ENCODE measurements around the gene PSTPIP2.
A peak's percentile ranks its signal among the peaks of the same experiment; 100 is the strongest.
"Not testable (repeated sequence)": the region's sequence is repeated elsewhere in the genome, so short reads cannot be mapped to it uniquely, and the experiment has no call there.

The PSTPIP2 gene
- 21.5 to 23.6 (median 22.4) reads per million in 4 donors for total RNA-seq

- DNase-seq = peak; percentile 29 to 64 (median 52)
Measured at GRCh38 chr18:46071653-46072375, at the start of gene PSTPIP2. PSTPIP2 (minus strand) TSS chr18:46072260; CDS start chr18:46072188, 72 bp downstream.

DNA sequence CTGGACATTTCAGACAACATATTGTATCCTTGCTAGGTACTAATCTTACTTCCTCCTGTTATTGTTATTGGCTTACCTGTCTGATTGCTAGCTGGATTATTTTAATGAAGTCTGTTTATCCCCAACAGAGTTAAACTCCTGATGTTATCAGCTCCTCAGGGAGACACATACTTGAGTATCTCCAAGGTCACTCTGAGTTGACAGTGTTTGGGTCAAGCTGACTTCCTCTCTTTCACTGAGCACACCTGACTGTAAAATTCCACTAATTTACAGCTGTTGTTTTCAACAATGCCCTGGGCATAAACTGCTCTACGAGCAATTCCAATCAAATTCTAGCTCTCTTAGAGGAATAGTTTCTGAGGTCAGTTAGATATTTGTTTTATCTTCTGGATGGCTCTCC, 41.7 kb upstream of the PSTPIP2 start:
- no peak for DNase-seq

DNA sequence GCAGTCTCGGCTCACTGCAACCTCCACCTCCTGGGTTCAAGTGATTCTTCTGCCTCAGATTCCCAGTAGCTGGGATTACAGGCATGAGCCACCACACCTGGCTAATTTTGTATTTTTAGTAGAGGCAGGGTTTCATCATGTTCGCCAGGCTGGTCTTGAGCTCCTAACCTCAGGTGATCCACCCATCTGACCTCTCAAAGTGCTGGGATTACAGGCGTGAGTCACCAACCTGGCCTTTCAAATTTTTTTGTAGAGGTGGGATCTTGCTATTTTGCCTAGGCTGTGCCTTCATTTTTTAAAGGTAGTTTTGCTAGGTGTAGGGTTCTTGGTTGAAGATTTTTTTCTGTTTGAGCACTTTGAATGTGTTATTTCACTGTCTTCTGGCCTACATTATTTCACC, 38.3 kb upstream of the PSTPIP2 start:
- DNase-seq = no peak

DNA sequence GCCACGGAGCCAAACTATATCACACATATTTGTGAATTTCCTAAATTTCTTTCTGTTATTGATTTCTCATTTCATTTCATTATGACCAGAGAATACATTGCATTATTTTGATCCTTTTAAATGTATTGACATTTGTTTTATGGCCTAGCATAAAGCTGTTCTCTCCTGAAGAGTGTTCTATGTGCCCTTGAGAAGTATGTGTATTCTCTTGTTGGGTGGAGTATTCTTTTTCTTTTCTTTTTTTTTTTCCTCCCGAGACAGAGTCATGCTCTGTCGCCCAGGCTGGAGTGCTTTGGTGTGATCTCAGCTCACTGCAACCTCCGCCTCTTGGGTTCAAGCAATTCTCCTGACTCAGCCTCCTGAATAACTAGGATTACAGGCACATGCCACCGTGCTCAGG, 37.3 kb upstream of the PSTPIP2 start:
- DNase-seq = no peak

DNA sequence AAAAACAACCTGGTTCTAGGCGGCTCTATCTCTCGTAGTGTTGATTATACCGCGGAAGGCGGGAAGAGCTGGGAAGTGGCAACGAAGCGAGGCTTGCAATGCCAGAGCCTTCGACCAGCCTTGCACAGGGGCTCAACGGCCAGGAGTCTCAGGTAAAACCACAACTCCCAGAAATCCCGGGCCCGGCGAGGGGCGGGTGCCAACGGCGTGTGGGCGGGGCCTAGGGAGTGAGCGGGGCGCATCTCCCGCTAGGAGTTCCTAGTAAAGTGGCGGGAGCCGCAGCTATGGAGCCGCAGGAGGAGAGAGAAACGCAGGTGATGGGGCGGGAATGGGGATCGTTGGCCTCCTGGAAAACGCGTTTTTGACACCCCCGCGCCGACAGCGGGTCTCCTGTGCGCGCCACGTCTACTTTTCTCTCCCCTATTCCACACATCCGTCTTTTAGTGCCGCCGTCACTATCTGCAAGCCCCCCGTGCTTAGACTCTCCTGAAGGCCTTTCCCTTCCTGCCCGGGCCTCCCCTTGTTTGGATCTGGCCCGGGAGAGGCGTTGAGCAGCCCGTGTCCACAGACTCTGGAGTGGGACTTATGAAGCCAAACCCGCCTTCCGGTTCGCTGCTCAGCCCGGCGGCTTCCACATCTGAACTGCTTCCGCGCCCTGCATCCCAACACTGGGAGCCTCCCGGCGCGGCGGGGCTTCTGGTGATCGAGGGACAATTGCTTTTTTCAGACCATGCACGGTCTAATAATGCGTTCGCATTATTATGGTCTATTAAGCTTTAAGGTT, 32.3 kb upstream of the PSTPIP2 start, which contains the start of gene HAUS1:
Gene HAUS1 (plus strand): TSS at position 258 of the 784 bp plus-strand sequence. CDS start 27 bp downstream, at position 285.
- peak; percentile 63 to 76 (median 75) for DNase-seq

DNA sequence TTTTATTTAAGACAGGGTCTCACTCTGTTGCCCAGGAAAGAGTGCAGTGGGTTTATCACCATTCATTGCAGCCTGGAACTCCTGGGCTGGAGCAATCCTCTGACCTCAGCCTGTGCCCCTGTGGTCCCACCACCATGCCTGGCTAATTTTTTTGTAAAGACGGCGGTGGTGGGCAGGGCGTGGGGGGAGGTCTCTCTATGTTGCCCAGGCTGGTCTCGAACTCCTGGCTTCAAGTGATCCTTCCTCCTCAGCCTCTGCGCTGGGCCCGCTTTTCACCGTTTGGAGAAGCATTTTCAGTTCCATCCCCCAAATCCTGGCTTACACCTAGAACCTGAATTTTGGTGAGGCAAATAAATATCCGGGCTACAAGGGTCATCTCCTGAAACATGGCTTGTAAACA, 27.4 kb upstream of the PSTPIP2 start:
- DNase-seq = no peak

DNA sequence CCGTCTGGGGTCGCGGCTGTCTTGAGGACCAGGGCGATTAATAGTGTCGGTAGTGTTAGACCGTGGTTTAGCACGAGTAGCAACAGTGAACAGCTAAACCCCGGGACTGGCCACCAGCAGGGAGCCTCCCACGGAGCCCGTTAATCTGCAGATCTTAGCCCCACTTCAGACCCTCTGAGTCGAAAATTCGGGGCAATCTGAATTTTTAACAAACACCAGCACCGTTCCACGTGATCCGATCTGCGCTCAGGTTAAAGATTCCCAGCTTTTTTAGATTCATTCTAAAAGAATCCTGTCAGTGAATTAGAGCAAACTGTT, 26.5 kb upstream of the PSTPIP2 start:
- DNase-seq = no peak

DNA sequence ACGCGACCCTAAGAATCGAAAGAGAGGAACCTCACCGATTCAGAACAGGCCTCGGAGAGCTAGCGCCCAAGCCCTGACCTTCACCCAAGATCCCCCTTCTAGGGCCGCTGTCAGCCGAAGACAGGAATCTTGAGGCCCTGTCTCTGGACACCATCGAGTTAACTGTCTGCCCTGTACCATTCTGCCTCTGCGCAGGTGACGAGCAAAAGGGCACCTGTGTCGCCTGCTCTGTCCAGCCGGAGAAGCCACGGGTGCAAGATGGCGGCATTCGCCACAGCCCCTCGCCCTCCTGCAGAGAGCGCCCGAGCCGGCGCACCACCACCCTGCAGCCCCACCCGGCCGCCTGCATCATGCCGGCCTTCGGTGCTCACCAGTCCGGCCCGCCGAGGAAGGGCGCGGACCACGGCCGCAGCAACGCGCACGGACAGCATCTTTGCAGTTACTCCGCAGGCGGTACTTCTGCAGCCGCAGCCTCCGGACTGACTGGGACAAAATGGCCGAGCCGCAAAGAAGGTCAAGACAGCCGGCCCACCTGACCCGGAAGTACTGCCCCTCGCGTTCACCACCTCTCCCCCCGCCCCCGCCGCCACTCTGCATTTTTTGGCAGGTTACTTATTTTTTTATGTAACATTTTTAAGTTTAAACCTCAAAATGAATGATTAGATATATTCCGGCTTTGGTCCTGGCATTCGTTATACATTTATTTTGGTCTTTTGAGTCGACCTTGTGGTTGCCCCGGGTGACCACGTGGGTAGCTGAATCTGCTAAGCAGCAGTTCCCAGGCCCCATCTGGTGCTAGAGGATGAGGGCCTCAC, 25.9 kb upstream of the PSTPIP2 start, which contains the start of gene ATP5F1A:
Gene ATP5F1A (minus strand): TSS at position 496 of the 815 bp plus-strand sequence. CDS start 65 bp downstream, at position 431.
- DNase-seq = peak; percentile 73 to 87 (median 80)

DNA sequence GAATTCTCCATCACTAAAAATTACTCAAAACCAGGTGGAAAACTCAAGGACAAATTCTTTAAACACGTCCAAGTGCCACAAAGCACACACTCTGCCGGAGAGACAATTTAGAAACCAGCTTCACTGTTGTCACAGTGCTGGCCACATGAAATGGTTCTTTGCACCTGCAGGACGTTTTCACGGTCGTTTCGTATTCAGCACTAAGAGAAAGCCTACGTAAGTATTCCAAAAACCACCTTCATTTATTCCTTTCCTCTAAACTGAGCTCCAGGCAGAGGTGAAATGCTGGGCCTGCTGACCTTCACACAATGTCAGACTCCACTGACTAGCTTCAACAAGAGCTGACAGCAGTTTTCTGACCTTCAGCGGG, 25.4 kb upstream of the PSTPIP2 start:
- peak in 1 of 5 donors; percentile 11 for DNase-seq

GRCh38 chr18:46096651-46097300, 24.7 kb upstream of the PSTPIP2 start:
- peak in 1 of 5 donors; percentile 5 for DNase-seq

DNA sequence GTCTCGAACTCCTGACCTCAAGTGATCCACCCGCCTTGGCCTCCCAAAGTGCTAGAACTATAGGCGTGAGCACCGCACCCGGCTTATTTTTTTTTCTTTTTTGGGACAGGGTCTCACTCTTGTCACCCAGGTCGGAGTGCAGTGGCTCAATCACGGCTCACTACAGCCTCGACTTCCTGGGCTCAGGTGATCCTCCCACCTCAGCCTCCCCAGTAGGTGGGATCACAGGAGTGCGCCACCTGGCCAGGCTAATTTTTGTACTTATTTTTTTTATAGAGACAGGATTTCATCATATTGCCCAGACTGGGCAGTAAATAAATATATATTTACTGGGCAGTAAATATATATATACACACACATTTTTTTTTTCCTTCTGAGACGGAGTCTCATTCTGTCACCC, 23.5 kb upstream of the PSTPIP2 start:
- no peak for DNase-seq

DNA sequence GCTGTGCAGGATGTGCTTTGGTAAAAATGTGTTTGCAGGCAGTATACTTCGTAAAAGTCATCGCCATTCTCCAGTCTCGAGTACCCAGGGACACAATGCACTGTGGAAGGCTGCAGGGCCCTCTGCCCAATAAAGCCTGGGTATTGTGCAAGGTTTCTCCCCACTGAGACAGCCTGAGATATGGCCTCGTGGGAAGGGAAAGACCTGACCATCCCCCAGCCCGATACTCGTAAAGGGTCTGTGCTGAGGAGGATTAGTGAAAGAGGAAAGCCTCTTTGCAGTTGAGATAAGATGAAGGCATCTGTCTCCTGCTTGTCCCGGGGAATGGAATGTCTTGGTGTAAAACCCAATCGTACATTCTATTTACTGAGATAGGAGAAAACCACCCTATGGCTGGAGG, 16.4 kb upstream of the PSTPIP2 start:
- DNase-seq = not testable (repeated sequence)

GRCh38 chr18:46084431-46084830, 12.4 kb upstream of the PSTPIP2 start:
- no peak for DNase-seq

GRCh38 chr18:46080156-46080555, 8.1 kb upstream of the PSTPIP2 start:
- no peak for DNase-seq

- DNase-seq = no peak
Measured at GRCh38 chr18:46079336-46079735, 7.3 kb upstream of the PSTPIP2 start.

DNA sequence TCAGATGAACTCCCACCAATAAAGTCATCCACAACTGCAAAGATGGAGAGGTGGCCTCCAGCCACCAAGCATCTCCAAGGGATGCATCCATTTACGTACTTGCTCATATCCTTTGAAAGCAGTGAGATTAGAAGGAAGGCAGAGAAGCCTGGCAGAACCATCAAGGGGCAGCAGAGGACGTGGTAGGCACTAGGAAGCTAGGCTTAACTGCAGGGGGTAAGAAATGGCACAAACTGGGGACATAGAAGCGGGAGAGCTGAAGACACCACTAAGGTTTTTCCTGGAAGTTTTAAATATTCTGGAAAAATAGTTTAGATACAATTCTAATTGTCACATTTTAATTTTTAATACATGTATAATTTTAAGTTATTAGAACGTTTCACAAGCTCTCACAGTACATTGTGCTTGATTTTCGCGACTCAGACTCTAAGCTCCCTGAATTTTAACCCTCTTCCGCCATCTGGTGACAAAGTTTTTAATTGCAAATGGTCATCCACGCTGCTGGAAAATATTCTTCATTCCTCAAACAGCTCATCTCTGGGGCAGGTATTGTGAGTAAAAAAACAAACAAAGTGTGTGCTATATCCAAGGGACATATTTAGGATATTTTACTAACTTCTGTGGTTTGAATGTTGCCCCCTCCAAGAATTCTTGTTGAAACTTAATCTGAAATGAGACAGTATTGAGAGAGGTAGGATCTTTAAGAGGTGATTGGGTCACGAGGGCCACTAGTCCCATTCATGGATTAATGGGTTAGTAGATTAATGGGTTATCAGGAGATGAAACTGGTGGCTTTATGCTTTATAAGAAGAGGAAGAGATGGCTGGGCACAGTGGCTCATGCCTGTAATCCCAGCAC, 1.6 kb upstream of the PSTPIP2 start:
- peak in 4 of 5 donors; percentile 11 to 60 (median 41) for DNase-seq

DNA sequence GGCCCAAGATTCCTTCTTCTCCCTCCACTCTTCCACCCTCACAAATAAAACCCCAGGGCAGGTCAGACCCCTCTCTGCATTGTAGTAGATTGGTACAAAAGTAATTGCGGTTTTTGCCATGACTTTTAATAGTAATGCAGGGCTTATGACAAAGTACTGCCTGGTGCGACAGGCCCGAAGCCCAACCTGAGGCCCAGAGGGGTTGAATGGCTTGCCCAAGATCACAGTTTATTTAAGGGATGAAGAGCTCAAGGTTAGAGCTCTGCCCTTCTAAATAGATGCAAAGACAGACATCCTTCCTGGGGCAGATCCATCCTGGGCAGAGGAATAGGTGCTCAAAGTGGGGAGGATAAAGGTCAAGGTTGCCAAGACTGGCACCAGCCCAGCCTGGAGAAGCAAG, 899 bp upstream of the PSTPIP2 start:
- DNase-seq = no peak

DNA sequence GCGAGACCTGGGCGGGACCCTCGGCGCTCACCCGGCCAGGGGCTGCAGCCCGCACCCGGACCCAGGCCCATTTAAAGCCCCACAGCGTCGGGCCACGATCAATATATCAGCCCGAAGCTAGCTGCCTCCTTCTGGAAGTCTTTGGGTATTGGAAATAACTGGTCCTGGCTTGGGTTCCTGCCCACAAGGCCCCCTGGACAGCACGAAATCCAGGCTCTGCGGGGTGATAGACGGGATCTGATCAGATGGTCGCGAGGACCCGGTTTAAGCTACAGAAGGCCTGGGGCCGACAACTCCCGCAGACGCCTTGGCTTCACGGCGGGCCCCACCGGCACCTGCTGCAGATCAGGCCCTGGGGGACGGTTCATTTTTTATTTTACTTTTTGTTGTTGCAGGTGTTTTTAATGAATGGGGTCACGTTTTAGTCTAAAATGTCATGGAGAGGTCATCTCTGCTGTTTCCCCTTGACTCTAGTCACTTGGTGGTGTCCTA, 362 bp upstream of the PSTPIP2 start:
- no peak for DNase-seq

GRCh38 chr18:46070815-46071652, 1.0 kb downstream of the PSTPIP2 start:
- DNase-seq = no peak

DNA sequence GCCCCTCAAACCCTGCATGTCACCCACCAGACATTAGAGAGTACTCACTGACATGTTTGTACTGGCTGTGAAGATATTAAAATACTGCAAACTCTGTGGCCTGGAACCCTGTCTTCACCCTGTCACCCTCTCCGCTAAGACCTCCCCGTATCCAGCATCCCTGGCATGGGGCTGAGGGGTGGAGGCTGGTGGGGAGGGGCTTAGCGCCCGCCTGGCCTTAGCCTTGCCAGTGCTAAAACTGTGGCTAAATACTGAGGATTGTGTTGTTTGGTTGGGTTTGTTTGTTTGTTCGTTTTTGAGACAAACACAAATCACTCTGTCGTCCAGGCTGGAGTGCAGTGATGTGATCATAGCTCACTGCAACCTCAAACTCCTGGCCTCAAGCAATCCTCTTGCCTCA, 1.8 kb downstream of the PSTPIP2 start:
- DNase-seq = no peak
